ENCODE measurements around the gene GLT8D1. TPM values are rescaled to one million over a fixed set of nuclear protein-coding genes. Genes with fewer than 3 reads are reported as not detected.

The GLT8D1 gene
- total and polyA plus RNA-seq, 2 donors (not counting 1 experiment from before 2014, with no cell fraction given), result 28.1 to 28.7 TPM

DNA sequence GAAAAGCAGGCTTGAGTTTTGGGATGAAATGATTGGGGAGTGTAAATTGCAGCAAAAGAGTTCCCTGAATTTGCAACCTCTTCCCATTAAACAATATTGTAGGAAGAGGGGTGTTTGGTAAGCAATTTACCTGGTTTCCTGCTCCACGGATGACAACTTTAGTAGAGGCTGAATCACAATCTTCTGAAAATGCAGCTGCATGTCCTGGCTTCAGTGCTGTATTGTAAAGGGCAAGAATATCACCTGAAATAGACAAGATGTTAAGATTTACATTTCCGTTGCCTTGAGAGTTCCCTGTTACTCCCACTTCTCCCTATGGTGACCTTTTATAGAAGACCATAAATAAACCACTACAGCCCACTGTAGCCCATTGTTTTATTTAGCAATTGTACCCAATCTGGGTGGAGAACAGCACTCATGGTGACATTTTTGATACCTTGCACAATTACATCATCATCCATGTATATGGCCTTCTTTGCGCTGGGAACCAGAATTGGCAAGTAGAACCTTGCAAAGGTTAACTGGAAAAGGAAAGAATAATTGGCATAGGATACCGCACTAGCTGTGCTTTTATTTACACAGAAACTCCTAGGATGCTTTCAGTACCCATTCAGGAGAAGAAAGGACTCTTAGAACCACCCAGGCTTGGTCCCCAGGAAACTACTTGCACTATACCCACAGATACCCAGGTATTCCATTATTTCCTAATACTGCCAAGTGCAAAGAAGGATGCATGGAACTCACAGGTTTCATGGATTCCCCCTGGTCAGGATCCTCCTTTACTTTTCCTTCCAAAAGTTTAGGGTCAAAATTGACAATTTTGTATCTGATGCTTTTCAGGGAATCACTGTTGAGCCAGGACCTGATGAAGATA, 9.6 kb downstream of the GLT8D1 start:
- ATAC-seq (ENCODE audit: low read depth) (no peak), DNase-seq (no peak)
- intact Hi-C loops (cut with micrococcal nuclease), result no loop called here
- H3K9ac ChIP-seq (ENCODE audit: low read length), result no peak overlapping the region
- POLR2A ChIA-PET, result no interaction called here
- no peak overlapping the region for H3K4me2 ChIP-seq (replicated peaks; ENCODE audit: low read depth, low read length, poor library complexity, severe bottlenecking)
- Mint-ChIP-seq H3K4me1 (peaks cover 8% of the 10 kb centered on the region), H3K9me3 (ENCODE audit: insufficient read depth) (no peaks in the 10 kb centered on the region), H3K4me3 (no peak overlapping the region), H3K27me3 (no peaks in the 10 kb centered on the region), H3K27ac (no peak overlapping the region)
- H2AFZ ChIP-seq (ENCODE audit: insufficient read depth, low read depth, low read length, poor library complexity, severe bottlenecking), result no peak overlapping the region
- no peaks in the 10 kb centered on the region for H3K79me2 ChIP-seq (ENCODE audit: control insufficient read depth, insufficient read depth, low read length)
- H3K27me3 ChIP-seq (replicated peaks in 1 of 4; ENCODE audit: control extremely low read depth in 1 of 4, control insufficient read depth in 3 of 4, insufficient read depth in 4 of 4, low read length in 3 of 4), result no peaks in the 10 kb centered on the region
- no peak overlapping the region for H3K4me3 ChIP-seq (ENCODE audit: control extremely low read depth in 1 of 5, extremely low read depth in 1 of 5, insufficient read depth in 1 of 5, low read depth in 2 of 5, low read length in 4 of 5)
- H3K4me1 ChIP-seq (ENCODE audit: control insufficient read depth in 2 of 2, insufficient read depth in 2 of 2, low read length in 2 of 2), result peaks cover 0 to 10% of the 10 kb centered on the region in 2 donors
- no peaks in the 10 kb centered on the region for H3K9me3 ChIP-seq (ENCODE audit: control extremely low read depth in 1 of 3, control insufficient read depth in 2 of 3, insufficient read depth in 1 of 3, low read length in 2 of 3)
- CTCF ChIA-PET, result no interaction called here
- peaks cover 7% of the 10 kb centered on the region for H4K20me1 ChIP-seq (ENCODE audit: control insufficient read depth, insufficient read depth, low read length, poor library complexity, severe bottlenecking)
- no peak for TF ChIP-seq EZH2 (IDR thresholded peaks at IDR 0.05; ENCODE audit: borderline replicate concordance, insufficient read depth, low read depth, low read length, poor library complexity, severe bottlenecking)
- no peak for TF ChIP-seq CTCF (IDR thresholded peaks at IDR 0.05)
- H3K27ac ChIP-seq (ENCODE audit: low read length in 2 of 2), result peak overlapping the region in 1 of 2 donors; percentile 26
- 80% methylated on average over 1 of the region's 4 CpGs for WGBS (ENCODE audit: insufficient coverage)
- peaks cover 9 to 68% of the 10 kb centered on the region in 2 experiments for H3K36me3 ChIP-seq (replicated peaks in 1 of 2; ENCODE audit: control extremely low read depth in 1 of 2, control insufficient read depth in 1 of 2, extremely low read depth in 1 of 2, insufficient read depth in 2 of 2, low read length in 1 of 2)

GRCh38 chr3:52694528-52695189, 10.9 kb downstream of the GLT8D1 start:
- H3K4me1 ChIP-seq (ENCODE audit: control insufficient read depth in 2 of 2, insufficient read depth in 2 of 2, low read length in 2 of 2), result peaks cover 0 to 10% of the 10 kb centered on the region in 2 donors
- no peak overlapping the region for H3K27ac ChIP-seq (ENCODE audit: low read length in 2 of 2)
- no peak overlapping the region for H3K4me3 Mint-ChIP-seq
- no peak overlapping the region for H3K9ac ChIP-seq (ENCODE audit: low read length)
- H2AFZ ChIP-seq (ENCODE audit: insufficient read depth, low read depth, low read length, poor library complexity, severe bottlenecking), result no peak overlapping the region
- H3K9me3 Mint-ChIP-seq (ENCODE audit: insufficient read depth), result no peaks in the 10 kb centered on the region
- peaks cover 8% of the 10 kb centered on the region for H3K4me1 Mint-ChIP-seq
- no peaks in the 10 kb centered on the region for H3K27me3 ChIP-seq (replicated peaks in 1 of 4; ENCODE audit: control extremely low read depth in 1 of 4, control insufficient read depth in 3 of 4, insufficient read depth in 4 of 4, low read length in 3 of 4)
- no peaks in the 10 kb centered on the region for H3K79me2 ChIP-seq (ENCODE audit: control insufficient read depth, insufficient read depth, low read length)
- peaks cover 7% of the 10 kb centered on the region for H4K20me1 ChIP-seq (ENCODE audit: control insufficient read depth, insufficient read depth, low read length, poor library complexity, severe bottlenecking)
- CTCF ChIA-PET, result no interaction called here
- 93% methylated on average over 4 of the region's 7 CpGs for WGBS (ENCODE audit: insufficient coverage)
- H3K27me3 Mint-ChIP-seq, result no peaks in the 10 kb centered on the region
- POLR2A ChIA-PET, result no interaction called here
- ATAC-seq (ENCODE audit: low read depth), result no peak
- TF ChIP-seq EZH2 (IDR thresholded peaks at IDR 0.05; ENCODE audit: borderline replicate concordance, insufficient read depth, low read depth, low read length, poor library complexity, severe bottlenecking), result no peak
- TF ChIP-seq CTCF (IDR thresholded peaks at IDR 0.05), result no peak
- H3K9me3 ChIP-seq (ENCODE audit: control extremely low read depth in 1 of 3, control insufficient read depth in 2 of 3, insufficient read depth in 1 of 3, low read length in 2 of 3), result no peaks in the 10 kb centered on the region
- H3K27ac Mint-ChIP-seq, result no peak overlapping the region
- H3K36me3 ChIP-seq (replicated peaks in 1 of 2; ENCODE audit: control extremely low read depth in 1 of 2, control insufficient read depth in 1 of 2, extremely low read depth in 1 of 2, insufficient read depth in 2 of 2, low read length in 1 of 2), result peaks cover 9 to 76% of the 10 kb centered on the region in 2 experiments
- H3K4me2 ChIP-seq (replicated peaks; ENCODE audit: low read depth, low read length, poor library complexity, severe bottlenecking), result no peak overlapping the region
- no peak overlapping the region for H3K4me3 ChIP-seq (ENCODE audit: control extremely low read depth in 1 of 5, extremely low read depth in 1 of 5, insufficient read depth in 1 of 5, low read depth in 2 of 5, low read length in 4 of 5)
- intact Hi-C loops (cut with micrococcal nuclease), result no loop called here
- no peak for DNase-seq
